A172 (cell line): ENCODE data around the gene MFSD2A. TPM values are rescaled to one million over a fixed set of nuclear protein-coding genes. Genes with fewer than 3 reads are reported as not detected.
"Not testable (repeated sequence)": the region's sequence is repeated elsewhere in the genome, so short reads cannot be mapped to it uniquely, and the experiment has no call there.

Source experiments
- DNase-seq: peaks from one replicate; pipeline ENCODE4 v3.0.0-alpha.2; 2015; ENCODE audit warnings: low spot score
- total RNA-seq: library from RNA; depleted of rRNA; stranded (reverse); fragments of >200 nt; shearing (Covaris generic); gene quantifications from 2 replicates; pipeline ENCODE4 v1.2.3, GENCODE V29; 2014

Gene MFSD2A
- total RNA-seq, 1 experiment from 2014 or later = 1.8 TPM

GRCh38 chr1:39969048-39969447 is 14.1 kb downstream of the MFSD2A start:
- no peak for DNase-seq

GRCh38 chr1:39969531-39970270 is 14.8 kb downstream of the MFSD2A start:
- DNase-seq = no peak

- DNase-seq = no peak
These were observed 15.3 kb downstream of the MFSD2A start for GRCh38 chr1:39970274-39970673.

GRCh38 chr1:39971138-39971537 is 16.2 kb downstream of the MFSD2A start:
- no peak for DNase-seq

GRCh38 chr1:39973503-39974135 is 18.7 kb downstream of the MFSD2A start:
- DNase-seq = peak; percentile 35

- no peak for DNase-seq
These were observed 21.8 kb downstream of the MFSD2A start for GRCh38 chr1:39976732-39977131.

- peak; percentile 57 for DNase-seq
These were observed 22.3 kb downstream of the MFSD2A start for GRCh38 chr1:39977202-39977601.

- no peak for DNase-seq
These were observed 24.7 kb downstream of the MFSD2A start for GRCh38 chr1:39979654-39980053.

GRCh38 chr1:39980555-39981313 is 25.8 kb downstream of the MFSD2A start:
- no peak for DNase-seq

- DNase-seq = no peak
These were observed 26.4 kb downstream of the MFSD2A start for GRCh38 chr1:39981385-39981784.

- DNase-seq = peak; percentile 91
These were observed 27.0 kb downstream of the MFSD2A start for GRCh38 chr1:39981945-39982344.

- not testable (repeated sequence) for DNase-seq
These were observed 29.5 kb downstream of the MFSD2A start for GRCh38 chr1:39984480-39984879.

- no peak for DNase-seq
These were observed 30.0 kb downstream of the MFSD2A start for GRCh38 chr1:39984951-39985350.

GRCh38 chr1:39987869-39988268 is 32.9 kb downstream of the MFSD2A start:
- DNase-seq = no peak

- no peak for DNase-seq
These were observed 33.8 kb downstream of the MFSD2A start for GRCh38 chr1:39988618-39989343.

GRCh38 chr1:39990428-39990827 is 35.5 kb downstream of the MFSD2A start:
- DNase-seq = no peak

- no peak for DNase-seq
These were observed 37.3 kb downstream of the MFSD2A start for GRCh38 chr1:39992234-39992633.

- no peak for DNase-seq
These were observed 37.9 kb downstream of the MFSD2A start for GRCh38 chr1:39992888-39993287.

GRCh38 chr1:39995973-39996393 is 41.0 kb downstream of the MFSD2A start:
- DNase-seq = no peak

- no peak for DNase-seq
These were observed 41.6 kb downstream of the MFSD2A start for GRCh38 chr1:39996396-39997004.

- no peak for DNase-seq
These were observed 46.5 kb downstream of the MFSD2A start for GRCh38 chr1:40001456-40001855.
